ENCODE results near the gene MORC3.

DNA sequence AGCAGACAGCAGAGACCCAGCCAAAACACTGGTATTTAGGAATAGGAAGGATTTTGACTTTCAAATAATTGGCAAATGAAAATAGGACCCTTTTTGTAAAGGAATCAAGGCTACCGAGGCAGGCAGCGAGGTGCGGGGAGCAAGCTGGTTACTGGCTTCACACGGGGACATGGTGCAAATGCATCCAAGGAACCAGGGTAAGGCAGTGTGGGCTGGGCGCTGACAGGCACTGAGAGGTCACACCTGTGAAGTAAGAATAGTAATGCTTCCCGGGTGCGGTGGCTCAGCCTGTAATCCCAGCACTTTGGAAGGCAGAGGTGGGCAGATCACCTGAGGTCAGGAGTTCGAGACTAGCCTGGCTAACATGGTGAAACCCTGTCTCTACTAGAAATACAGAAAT, 80.7 kb downstream of the MORC3 start:
- TF ChIP-seq, protein P1, sequence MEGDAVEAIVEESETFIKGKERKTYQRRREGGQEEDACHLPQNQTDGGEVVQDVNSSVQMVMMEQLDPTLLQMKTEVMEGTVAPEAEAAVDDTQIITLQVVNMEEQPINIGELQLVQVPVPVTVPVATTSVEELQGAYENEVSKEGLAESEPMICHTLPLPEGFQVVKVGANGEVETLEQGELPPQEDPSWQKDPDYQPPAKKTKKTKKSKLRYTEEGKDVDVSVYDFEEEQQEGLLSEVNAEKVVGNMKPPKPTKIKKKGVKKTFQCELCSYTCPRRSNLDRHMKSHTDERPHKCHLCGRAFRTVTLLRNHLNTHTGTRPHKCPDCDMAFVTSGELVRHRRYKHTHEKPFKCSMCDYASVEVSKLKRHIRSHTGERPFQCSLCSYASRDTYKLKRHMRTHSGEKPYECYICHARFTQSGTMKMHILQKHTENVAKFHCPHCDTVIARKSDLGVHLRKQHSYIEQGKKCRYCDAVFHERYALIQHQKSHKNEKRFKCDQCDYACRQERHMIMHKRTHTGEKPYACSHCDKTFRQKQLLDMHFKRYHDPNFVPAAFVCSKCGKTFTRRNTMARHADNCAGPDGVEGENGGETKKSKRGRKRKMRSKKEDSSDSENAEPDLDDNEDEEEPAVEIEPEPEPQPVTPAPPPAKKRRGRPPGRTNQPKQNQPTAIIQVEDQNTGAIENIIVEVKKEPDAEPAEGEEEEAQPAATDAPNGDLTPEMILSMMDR (IDR thresholded peaks at IDR 0.05) = no peak
- TF ChIP-seq EP300 (IDR thresholded peaks at IDR 0.05) = no peak
- no peak for TF ChIP-seq POLR2A (IDR thresholded peaks at IDR 0.05)
